M059J (cell line): ENCODE measurements around the gene LEMD3. TPM values are rescaled to one million over a fixed set of nuclear protein-coding genes. Genes with fewer than 3 reads are reported as not detected.

ENCODE experiments used
- DNase-seq: peaks from one replicate; pipeline ENCODE4 v3.0.0-alpha.2; 2012; ENCODE audit warnings: low read depth
- total RNA-seq: library from RNA; depleted of rRNA; stranded (reverse); fragments of >200 nt; shearing (Covaris generic); gene quantifications from 2 replicates; pipeline ENCODE4 v1.2.3, GENCODE V29; 2014

Gene LEMD3
- total RNA-seq, 1 experiment from 2014 or later: 15.3 TPM

DNA sequence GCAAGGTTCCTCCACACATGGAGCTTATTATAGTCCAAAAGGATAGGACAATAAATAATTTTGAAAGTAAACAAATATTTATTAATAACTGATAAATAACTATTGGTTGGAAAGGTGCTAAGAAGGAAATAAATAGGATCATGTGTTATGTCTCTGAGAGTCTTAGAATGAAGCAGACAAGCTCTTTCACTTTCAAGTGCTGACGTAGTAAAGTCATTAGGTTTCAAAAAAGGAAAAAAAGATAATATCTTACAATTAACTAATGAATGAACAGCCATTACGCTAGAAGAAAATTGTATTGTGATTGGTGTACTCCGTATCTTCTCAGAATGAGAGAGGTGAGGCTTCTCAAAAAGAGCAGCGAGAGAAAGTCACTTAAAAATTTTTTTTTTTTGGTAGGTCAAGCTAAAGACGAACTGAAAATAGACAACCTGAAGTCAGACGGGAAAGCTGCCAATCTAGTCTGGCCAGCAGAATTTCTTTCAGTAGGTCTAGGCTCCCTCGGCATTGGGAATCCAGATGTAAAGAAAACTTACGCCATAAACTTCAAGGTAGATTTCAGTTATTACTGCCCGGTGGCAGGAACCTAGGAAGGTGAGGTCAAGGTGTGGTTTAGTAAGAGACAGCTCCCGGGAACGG is 583 bp upstream of the LEMD3 start:
- DNase-seq: peak; percentile 37

- DNase-seq: peak; percentile 76
Observed at GRCh38 chr12:65170209-65170881, 962 bp downstream of the LEMD3 start.

GRCh38 chr12:65171073-65171472 is 1.7 kb downstream of the LEMD3 start:
- DNase-seq: no peak

DNA sequence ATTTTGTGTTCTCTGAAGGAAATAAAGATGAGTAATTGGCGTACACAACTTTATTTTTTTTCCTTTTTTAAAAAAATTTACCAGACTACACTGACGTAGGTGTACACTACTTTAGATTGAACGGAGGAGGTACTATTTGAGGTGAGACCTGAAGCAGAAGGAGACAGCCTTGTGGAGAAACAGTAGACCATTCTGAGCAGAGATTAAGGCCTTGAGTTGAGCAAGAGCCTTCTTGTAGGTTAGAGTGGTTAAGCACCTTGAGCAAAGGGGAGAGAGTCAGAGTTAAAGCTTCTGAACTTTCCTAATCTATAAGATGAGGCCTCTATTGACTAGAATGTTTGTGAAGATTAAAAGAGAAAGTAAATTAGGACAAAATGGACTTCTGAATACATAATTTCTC is 2.5 kb downstream of the LEMD3 start:
- no peak for DNase-seq

GRCh38 chr12:65175385-65175784 is 6.0 kb downstream of the LEMD3 start:
- no peak for DNase-seq

DNA sequence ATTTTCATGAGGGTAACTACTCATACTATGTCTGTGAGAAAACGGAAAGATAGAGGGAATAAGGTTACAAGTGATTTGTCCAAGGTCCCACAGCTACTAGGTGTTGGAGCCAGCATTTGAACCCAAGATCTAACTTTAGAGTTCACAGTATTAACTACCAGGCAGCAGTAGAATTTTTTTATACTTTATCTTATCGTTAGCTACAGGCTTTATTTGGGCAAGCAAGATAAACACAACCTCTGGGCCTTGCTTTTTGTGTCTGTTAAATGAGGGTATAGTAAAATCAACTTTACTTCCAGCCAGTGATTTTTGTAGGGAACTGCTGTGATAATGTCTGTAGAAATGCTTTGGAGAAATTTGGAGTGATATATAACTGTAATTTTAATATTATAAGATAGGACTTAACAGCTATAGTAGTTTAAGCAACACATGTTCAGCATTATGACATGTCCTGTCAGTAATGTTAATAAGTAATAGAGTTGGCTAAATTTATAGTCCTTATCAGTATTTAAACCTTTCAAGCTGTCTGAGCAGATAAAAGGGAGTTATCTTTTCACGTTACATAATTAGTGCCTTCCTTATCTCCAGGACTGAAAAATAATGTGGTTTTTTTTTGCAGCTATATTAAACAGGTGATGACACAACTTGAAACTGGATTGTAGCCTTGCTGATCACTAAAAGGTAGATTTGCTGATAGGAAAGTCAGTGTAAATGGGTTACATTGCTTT is 12.8 kb downstream of the LEMD3 start:
- no peak for DNase-seq

DNA sequence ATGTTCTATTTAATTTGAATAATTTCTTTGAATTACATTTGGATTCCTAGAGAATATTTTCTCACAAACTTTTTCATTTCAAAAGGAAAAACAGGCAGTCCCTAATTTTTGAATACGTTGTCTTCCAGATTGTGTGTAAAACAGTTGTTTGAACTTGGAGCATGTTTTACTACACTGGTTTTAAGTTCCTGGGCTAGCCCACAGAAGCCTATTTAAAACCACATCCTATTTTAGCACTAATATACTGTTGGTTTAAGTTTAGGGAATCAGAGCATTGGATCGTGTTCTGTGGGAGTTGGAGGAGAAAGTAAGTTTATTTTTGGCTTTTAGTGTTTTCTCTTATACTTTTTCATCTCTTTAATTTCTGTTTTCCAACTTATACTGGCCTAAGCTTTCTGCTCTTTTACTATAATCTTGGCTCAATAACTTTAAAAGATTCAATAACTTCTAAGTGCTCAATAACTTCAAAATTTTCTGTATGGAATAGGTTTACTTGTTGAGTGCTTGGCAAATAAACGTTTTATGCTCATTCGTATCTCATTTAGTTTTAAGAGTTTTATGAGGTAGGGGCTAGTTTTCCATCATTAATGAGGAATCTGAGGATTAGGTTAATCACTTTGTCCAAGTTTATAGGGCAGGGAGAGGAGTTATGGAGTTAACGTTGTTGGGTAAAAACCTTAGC is 14.9 kb downstream of the LEMD3 start:
- DNase-seq: no peak

GRCh38 chr12:65184858-65185229 is 15.5 kb downstream of the LEMD3 start:
- no peak for DNase-seq

GRCh38 chr12:65187665-65188064 is 18.3 kb downstream of the LEMD3 start:
- DNase-seq: no peak

- no peak for DNase-seq
Observed at GRCh38 chr12:65188179-65188701, 18.9 kb downstream of the LEMD3 start.

- no peak for DNase-seq
Observed at GRCh38 chr12:65189028-65189718, 19.8 kb downstream of the LEMD3 start.

GRCh38 chr12:65192963-65193516 is 23.7 kb downstream of the LEMD3 start:
- DNase-seq: no peak

DNA sequence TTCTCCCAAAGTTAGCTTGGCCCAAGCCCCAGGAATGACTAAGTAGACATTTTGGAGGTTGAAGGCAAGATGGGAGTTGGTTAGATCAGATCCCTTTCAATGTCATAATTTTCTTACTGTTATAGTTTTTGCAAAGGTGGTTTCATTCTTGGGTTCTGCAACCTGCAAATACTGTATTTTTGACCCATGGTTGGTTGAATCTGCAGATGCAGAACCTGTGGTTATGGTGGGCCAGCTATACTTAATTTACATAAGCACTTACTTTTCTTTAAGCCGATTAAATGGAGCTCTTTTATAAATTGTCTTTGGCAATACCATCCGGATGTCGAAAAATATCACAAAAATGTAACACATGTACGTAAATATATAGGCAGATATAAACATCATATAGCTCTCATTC is 25.6 kb downstream of the LEMD3 start:
- no peak for DNase-seq

DNA sequence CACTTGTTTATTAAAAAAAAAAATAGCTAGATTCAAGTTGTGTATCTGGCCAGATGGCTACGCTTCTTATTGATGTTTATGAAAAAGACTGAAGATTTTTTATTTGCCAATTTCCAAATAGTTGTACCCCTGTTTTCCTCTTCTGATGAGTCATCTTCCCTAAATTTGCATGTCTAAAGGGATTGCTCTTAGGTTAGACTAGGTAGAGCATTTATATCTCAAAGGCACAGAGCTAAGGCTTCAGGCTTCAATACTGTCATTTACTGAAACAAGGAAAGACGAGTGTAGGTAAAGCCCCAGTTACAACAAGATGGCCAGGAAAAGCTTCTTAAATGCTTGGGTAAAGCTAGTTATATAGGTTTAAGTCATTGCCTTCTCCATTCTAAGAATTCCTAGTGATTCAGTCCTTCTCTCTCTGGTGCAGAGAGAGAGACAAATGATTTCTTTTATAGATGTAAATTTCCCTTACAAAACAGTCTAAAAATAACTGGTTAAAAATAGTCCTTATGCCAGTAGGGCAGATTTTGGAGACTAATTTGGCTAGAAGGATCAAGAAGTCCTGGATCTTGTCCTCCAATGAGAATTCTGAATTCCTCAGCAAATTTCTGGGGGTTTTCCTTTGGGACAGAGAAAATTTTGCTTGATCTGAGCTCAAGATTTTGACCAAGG is 26.1 kb downstream of the LEMD3 start:
- no peak for DNase-seq

DNA sequence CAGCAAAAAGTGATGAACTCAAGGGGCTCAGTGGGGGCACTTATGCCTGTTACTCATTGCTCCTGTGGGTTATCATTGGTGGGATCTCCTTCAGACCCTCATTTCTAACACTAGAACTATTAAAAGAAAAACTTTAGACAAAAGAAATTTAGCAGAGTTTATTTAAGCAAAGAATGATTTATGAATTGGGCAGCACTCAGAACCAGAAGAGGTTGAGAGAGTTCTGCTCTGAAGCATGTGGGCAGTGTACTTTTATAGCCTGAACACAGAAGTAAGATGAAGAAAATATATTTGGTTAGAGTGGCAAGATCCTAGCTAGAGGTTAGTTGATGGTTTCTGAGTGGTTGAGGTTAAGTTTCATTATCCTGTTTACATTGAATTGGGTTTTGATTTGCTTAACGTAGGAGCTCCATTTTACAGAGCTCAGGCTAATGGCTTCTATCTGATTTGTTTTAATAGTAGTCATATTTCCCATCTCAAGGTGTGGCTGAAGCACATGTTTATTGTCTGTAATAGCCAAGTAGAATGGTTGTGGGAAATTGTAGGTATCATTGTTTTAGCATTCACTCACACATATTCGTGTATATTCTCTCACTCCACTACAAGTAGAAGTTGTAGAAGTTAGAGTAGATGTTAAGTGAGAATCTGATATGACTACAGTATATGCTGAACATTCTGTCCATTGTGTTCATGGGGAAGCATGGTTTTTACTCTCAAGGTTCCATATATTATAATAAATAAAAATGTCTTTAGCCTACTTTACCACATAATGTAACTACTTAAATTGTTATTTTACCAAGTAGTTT is 27.6 kb downstream of the LEMD3 start:
- no peak for DNase-seq

- DNase-seq: no peak
Observed at GRCh38 chr12:65199604-65200003, 30.2 kb downstream of the LEMD3 start.

GRCh38 chr12:65200007-65200665 is 30.8 kb downstream of the LEMD3 start:
- DNase-seq: peak; percentile 14

DNA sequence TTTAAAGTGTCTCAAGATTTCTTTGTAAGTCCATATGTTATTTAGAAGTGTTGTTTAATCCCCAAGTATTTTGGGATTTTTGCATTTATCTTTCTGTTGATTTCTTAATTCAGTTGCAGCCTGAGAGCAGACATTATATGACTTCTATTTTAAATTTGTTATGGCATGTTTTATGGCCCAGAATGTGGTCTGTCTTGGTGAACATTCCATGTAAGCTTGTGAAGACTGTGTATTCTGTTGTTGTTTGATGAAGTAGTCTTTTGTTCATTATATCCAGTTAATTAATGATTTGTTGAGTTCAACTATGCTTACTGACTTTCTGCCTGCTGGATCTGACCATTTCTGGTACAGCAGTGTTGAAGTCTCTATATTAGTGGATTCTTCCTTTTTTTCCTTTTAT is 34.0 kb downstream of the LEMD3 start:
- no peak for DNase-seq

DNA sequence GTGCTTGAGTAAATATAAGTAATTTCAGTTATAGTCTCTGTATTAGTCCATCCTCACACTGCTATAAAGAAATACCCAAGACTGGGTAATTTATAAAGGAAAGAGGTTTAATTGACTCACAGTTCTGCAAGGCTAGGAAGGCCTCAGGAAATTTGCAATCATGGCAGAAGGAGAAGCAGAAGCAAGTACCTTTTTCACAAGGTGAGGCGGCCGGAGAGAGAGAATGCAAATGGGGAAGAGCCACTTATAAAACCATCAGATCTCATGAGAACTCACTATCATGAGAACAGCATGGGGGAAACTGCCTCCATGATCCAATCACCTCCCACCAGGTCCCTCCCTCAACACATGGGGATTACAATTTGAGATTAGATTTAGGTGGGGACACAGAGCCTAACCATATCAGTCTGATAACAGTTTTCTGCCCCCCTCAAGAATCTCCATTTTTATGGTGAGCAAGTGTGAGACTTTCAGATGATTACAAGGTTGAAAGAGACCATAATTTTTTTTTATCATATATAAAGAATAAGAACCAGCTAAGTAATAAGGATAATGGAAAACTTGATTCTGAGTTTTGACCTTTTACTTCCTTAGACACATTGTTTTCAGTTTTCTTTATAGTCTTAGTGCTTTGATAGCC is 35.6 kb downstream of the LEMD3 start:
- DNase-seq: no peak
